Measurements from ENCODE around the gene AFF3.
"Not testable (repeated sequence)": the region's sequence is repeated elsewhere in the genome, so short reads cannot be mapped to it uniquely, and the experiment has no call there.

Gene AFF3

DNA sequence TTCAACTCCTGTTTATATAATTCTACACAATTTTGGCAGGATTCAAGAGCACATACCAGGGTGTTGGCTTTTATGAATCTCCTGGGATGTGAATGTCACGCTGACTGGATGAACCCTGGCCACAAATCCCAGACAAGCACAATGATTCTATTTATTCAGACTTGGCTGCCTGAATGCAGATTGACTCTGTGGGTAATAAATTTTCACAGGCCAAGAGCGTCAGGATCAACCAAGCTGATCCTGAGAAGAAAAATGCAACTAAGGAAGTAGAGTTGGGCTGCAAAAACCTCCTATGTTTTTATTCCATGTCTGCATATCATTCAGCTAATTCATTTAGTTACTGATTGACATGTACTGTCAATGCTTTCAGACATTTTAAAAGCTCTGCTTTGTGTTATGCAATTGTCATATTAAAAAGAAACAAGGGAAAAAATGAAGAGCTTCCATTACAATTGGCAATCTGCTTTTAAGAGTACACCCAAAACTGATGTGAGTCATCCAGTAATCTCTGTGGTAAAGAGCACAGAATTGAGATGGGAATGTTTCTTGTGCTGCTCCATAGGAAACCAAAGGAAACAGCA lies 479.5 kb downstream of the AFF3 start:
- no peak overlapping the region for H3K4me3 ChIP-seq (ENCODE audit: low read depth, low read length)
- no peak for DNase-seq (ENCODE audit: low read depth)
- TF ChIP-seq, protein P1, sequence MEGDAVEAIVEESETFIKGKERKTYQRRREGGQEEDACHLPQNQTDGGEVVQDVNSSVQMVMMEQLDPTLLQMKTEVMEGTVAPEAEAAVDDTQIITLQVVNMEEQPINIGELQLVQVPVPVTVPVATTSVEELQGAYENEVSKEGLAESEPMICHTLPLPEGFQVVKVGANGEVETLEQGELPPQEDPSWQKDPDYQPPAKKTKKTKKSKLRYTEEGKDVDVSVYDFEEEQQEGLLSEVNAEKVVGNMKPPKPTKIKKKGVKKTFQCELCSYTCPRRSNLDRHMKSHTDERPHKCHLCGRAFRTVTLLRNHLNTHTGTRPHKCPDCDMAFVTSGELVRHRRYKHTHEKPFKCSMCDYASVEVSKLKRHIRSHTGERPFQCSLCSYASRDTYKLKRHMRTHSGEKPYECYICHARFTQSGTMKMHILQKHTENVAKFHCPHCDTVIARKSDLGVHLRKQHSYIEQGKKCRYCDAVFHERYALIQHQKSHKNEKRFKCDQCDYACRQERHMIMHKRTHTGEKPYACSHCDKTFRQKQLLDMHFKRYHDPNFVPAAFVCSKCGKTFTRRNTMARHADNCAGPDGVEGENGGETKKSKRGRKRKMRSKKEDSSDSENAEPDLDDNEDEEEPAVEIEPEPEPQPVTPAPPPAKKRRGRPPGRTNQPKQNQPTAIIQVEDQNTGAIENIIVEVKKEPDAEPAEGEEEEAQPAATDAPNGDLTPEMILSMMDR (IDR thresholded peaks at IDR 0.05; ENCODE audit: control insufficient read depth, extremely low read depth, insufficient read depth) = no peak

DNA sequence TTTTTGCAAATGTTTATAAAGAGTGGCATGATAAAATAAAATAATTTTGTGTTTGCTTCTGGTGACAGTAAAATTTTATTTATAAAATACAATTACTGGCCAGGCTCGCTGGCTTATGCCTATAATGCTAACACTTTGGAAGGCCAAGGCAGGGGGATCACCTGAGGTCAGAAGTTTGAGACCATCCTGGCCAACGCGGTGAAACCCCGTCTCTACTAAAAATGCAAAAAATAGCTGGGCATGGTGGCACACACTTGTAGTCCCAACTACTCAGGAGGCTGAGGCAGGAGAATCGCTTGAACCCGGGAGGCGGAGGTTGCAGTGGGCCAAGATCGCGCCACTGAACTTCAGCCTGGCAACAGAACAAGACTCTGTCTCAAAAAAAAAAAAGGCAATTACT lies 480.6 kb downstream of the AFF3 start:
- DNase-seq (ENCODE audit: low read depth); H3K4me3 ChIP-seq (ENCODE audit: low read depth, low read length): not testable (repeated sequence)

DNA sequence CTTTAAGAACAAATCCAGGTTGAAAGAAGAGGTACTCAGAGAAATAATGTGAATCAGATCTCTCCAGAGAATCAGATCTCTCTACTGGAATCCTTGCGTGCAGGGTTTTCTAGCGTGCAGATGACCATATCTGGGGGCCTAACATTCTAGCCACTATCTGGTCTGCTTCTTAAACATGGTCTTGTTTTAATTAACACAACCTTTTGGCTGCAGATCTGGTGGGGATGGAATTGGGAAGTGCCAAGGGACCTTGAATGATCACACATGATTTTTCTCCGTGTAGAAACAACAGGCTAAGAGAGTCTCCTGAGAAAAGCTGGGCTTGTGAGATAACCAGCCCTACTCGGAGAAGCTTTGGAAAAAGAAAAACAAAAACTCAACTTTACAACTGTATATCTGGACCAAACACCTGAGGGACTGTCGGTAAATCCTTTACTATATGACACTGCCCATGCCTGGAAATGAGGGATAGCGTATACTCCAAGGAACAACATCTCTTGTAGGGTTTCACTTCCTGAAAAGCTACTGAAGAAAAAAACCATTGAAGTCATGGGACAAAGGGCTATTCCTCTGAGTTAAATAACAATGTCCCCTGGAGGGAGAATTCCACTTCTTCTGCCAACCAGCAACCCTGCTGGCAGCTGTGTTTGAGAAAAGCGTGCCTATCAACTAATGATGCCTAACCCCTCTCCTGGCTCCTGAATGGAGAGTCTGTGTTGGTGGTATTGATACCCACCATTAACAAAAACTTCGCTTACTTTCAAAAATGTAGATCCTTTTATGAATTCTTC lies 481.6 kb downstream of the AFF3 start:
- no peak for DNase-seq (ENCODE audit: low read depth)
- TF ChIP-seq, protein P1 (IDR thresholded peaks at IDR 0.05; ENCODE audit: control insufficient read depth, extremely low read depth, insufficient read depth) = no peak
- no peak overlapping the region for H3K4me3 ChIP-seq (ENCODE audit: low read depth, low read length)

DNA sequence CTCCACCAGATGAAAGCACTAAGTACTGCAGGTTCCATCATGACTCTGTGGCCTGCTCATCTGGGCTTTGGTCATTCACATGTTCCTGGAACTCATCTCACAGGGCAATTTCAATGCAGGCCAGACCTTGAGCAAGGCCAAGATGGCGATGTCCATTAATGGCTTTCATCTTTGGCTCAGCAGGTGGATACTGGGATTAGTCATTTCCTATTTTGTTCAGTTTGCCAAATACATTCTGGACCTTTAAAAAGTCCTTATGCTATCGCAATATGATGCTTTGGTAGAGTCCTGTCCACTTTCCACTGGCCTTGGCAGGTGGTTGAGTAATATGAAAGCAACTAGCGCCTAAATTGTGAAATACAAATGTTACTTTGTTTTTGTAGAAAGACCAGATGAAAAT lies 482.5 kb downstream of the AFF3 start:
- DNase-seq (ENCODE audit: low read depth) = no peak
- TF ChIP-seq, protein P1 (IDR thresholded peaks at IDR 0.05; ENCODE audit: control insufficient read depth, extremely low read depth, insufficient read depth) = no peak
- no peak overlapping the region for H3K4me3 ChIP-seq (ENCODE audit: low read depth, low read length)

DNA sequence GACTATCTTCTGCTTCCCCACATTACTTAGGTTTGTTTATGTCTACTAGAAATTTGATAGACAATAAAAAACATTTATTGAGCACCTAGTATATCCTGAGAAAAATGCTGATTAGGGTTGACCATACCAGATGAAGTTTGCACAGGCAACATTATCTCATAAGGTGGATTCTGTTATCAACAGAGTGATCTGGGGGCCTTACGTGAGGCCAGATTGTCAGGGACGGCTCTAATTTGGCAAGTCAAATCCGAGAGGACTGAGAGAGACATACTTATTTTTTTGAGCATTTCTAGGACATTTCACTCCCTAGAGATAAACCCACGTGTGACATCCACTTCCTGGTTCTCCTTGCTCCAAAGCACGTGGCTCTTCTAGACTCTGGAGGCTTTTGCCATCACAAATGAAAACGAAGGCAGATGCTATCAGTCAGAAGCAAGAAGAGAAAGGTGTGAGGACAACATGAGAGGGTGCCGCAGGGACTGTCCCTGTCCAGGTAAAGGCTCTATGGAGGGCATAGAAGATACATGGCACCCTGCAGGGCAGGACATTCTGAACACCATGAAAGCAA lies 484.6 kb downstream of the AFF3 start:
- H3K4me3 ChIP-seq (ENCODE audit: low read depth, low read length) = no peak overlapping the region
- DNase-seq (ENCODE audit: low read depth) = no peak
- TF ChIP-seq, protein P1 (IDR thresholded peaks at IDR 0.05; ENCODE audit: control insufficient read depth, extremely low read depth, insufficient read depth) = no peak

DNA sequence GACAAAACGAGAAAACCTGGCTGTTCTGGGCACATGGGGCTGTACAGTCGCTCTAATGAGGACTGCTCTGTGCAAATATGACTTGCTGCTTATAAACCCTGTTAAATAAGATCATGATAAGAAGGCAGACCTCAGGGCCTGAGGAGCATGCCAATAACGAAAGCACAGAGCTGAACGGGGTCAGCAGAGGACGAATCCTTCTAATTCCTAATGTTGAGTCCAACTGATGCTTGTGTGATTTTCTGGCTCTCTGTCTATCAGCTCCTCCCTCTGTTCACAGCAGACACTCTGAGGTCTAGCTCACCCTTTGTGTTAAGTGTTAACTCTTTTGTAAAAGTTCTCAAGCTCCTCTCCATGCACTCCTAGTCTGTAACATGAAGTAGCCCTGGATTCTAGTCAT lies 485.4 kb downstream of the AFF3 start:
- DNase-seq (ENCODE audit: low read depth) = peak; percentile 89
- H3K4me3 ChIP-seq (ENCODE audit: low read depth, low read length) = no peak overlapping the region
- TF ChIP-seq, protein P1 (IDR thresholded peaks at IDR 0.05; ENCODE audit: control insufficient read depth, extremely low read depth, insufficient read depth) = no peak

DNA sequence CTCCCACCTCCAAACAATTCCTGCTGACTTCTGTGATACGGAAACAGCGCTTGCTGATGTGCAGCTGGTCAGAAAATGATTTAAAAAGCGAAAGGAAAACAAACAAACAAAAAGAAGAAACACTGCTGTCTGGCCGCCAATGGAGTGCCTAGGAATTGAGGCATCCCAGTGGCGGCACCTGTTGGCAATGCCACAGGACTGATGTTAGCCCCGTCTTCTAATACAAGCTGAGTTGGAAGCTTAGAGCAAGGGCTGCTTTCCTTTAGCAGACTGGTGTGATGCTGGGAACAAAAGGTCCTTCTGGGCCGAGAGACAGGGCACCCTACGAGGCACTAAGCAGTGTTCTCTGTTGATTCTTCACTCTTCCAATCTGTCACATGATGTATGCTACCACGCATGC lies 489.0 kb downstream of the AFF3 start:
- TF ChIP-seq, protein P1 (IDR thresholded peaks at IDR 0.05; ENCODE audit: control insufficient read depth, extremely low read depth, insufficient read depth) = no peak
- DNase-seq (ENCODE audit: low read depth) = no peak
- no peak overlapping the region for H3K4me3 ChIP-seq (ENCODE audit: low read depth, low read length)

Data from LNCaP clone FGC (cell line).